Neural cell (in vitro differentiated cells): Measurements from ENCODE around the gene CENPO. TPM values are rescaled to one million over a fixed set of nuclear protein-coding genes. Genes with fewer than 3 reads are reported as not detected.

Experiments used
- H2AFZ ChIP-seq: fragments of 200-600, 300-800 bp; sonication (generic), shearing (Covaris generic); 2 replicates; pipeline ENCODE4 v1.6.0; 2014; ENCODE audit warnings: low read depth, mild to moderate bottlenecking, antibody characterized with exemption, low read length, moderate library complexity
- H3F3A ChIP-seq: fragments of 200-600 bp; shearing (Covaris generic); 2 replicates; pipeline ENCODE4 v1.6.1; 2016; ENCODE audit warnings: mild to moderate bottlenecking, moderate library complexity, mixed read lengths, antibody characterized with exemption, low read length; ENCODE audit not compliant: insufficient read depth, poor library complexity, severe bottlenecking
- H3K27ac ChIP-seq: fragments of 200-600, 300-800 bp; sonication (generic), shearing (Covaris generic); 2 replicates; pipeline ENCODE4 v1.5.1; 2014; ENCODE audit warnings: mild to moderate bottlenecking, low read length, moderate library complexity
- H3K27me3 ChIP-seq: fragments of 300-800, 200-600 bp; sonication (generic), shearing (Covaris generic); 2 replicates; pipeline ENCODE4 v1.6.0; 2014; ENCODE audit warnings: mild to moderate bottlenecking, low read depth, low read length, moderate library complexity; ENCODE audit not compliant: insufficient read depth
- H3K36me3 ChIP-seq: fragments of 300-800, 200-600 bp; sonication (generic), shearing (Covaris generic); 2 replicates; pipeline ENCODE4 v1.5.1; 2014; ENCODE audit warnings: mild to moderate bottlenecking, antibody characterized with exemption, low read length, moderate library complexity; ENCODE audit not compliant: insufficient read depth
- H3K4me2 ChIP-seq: fragments of 300-800, 200-600 bp; sonication (generic), shearing (Covaris generic); 2 replicates; pipeline ENCODE4 v1.6.0; 2014; ENCODE audit warnings: mild to moderate bottlenecking, low read length
- H3K4me3 ChIP-seq: fragments of 300-800, 200-600 bp; sonication (generic), shearing (Covaris generic); 2 replicates; pipeline ENCODE4 v1.5.1; 2014; ENCODE audit warnings: mild to moderate bottlenecking, low read length, moderate library complexity
- H3K79me2 ChIP-seq: fragments of 200-600 bp; shearing (Covaris generic); replicated peaks from 2 replicates; pipeline ENCODE4 v1.6.0; 2014; ENCODE audit warnings: mild to moderate bottlenecking, low read length, moderate library complexity; ENCODE audit not compliant: insufficient read depth
- H3K9ac ChIP-seq: fragments of 300-800, 200-600 bp; sonication (generic), shearing (Covaris generic); 2 replicates; pipeline ENCODE4 v1.6.1; 2016; ENCODE audit warnings: mild to moderate bottlenecking, low read length, mixed read lengths
- H3K9me2 ChIP-seq: fragments of 200-600 bp; shearing (Covaris generic); 2 replicates; pipeline ENCODE4 v1.6.1; 2016; ENCODE audit warnings: mild to moderate bottlenecking, low read length, mixed read lengths; ENCODE audit not compliant: insufficient read depth
- H3K9me3 ChIP-seq: fragments of 200-600, 300-800 bp; sonication (generic), shearing (Covaris generic); 2 replicates; pipeline ENCODE4 v1.6.1; 2016; ENCODE audit warnings: mild to moderate bottlenecking, mixed run types, low read length, moderate library complexity, mixed read lengths
- H4K20me1 ChIP-seq: fragments of 200-600 bp; shearing (Covaris generic); 2 replicates; pipeline ENCODE4 v1.6.1; 2016; ENCODE audit warnings: mild to moderate bottlenecking, mixed run types; ENCODE audit not compliant: insufficient read depth
- CTCF ChIP-seq: fragments of 450-650 bp; IDR thresholded peaks from 2 replicates; pipeline ENCODE4 v1.5.1; 2014; ENCODE audit warnings: antibody characterized with exemption, mild to moderate bottlenecking, moderate library complexity; ENCODE audit not compliant: poor library complexity, severe bottlenecking
- EP300 ChIP-seq: fragments of 450-650 bp; conservative IDR thresholded peaks from 2 replicates; pipeline ENCODE4 v1.6.1; 2014; ENCODE audit warnings: antibody characterized with exemption, mild to moderate bottlenecking, moderate library complexity; ENCODE audit not compliant: poor library complexity, severe bottlenecking
- EZH2 ChIP-seq: fragments of 200-600, 300-800 bp; shearing (Covaris generic), sonication (generic); IDR thresholded peaks from 2 replicates; pipeline ENCODE4 v1.6.1; 2014; ENCODE audit warnings: antibody characterized with exemption, low read length, borderline replicate concordance, mild to moderate bottlenecking; ENCODE audit not compliant: insufficient read depth, poor library complexity, severe bottlenecking
- MXI1 ChIP-seq: fragments of 450-650 bp; conservative IDR thresholded peaks from 2 replicates; pipeline ENCODE4 v1.6.1; 2014; ENCODE audit warnings: antibody characterized with exemption, mild to moderate bottlenecking; ENCODE audit not compliant: poor library complexity, severe bottlenecking
- POLR2AphosphoS5 ChIP-seq: IDR thresholded peaks from 2 replicates; pipeline ENCODE4 v1.6.1; 2012
- RAD21 ChIP-seq: fragments of 450-650 bp; conservative IDR thresholded peaks from 2 replicates; pipeline ENCODE4 v1.6.1; 2014; ENCODE audit warnings: antibody characterized with exemption, mild to moderate bottlenecking, moderate library complexity
- SMC3 ChIP-seq: fragments of 450-650 bp; conservative IDR thresholded peaks from 2 replicates; pipeline ENCODE4 v1.6.1; 2014; ENCODE audit warnings: antibody characterized with exemption, mild to moderate bottlenecking, moderate library complexity; ENCODE audit not compliant: poor library complexity
- TAF1 ChIP-seq: IDR thresholded peaks from 2 replicates; pipeline ENCODE4 v1.6.1; 2012; ENCODE audit warnings: low read depth
- polyA plus RNA-seq: library from polyadenylated mRNA; depleted of rRNA; stranded (reverse); fragments of >200 nt; gene quantifications from 2 replicates; pipeline ENCODE4 v1.2.3, GENCODE V29; 2014
- TF ChIP-seq, protein P1 (sequence below): IDR thresholded peaks from 2 replicates; pipeline ENCODE4 v1.6.1; 2012; ENCODE audit warnings: borderline replicate concordance

Gene CENPO
- polyA plus RNA-seq, 1 donor from 2014 or later: 4.4 TPM

GRCh38 chr2:24857746-24858145 lies 64.5 kb downstream of the CENPO start:
- no peak for TF ChIP-seq POLR2AphosphoS5
- TF ChIP-seq, protein P1, sequence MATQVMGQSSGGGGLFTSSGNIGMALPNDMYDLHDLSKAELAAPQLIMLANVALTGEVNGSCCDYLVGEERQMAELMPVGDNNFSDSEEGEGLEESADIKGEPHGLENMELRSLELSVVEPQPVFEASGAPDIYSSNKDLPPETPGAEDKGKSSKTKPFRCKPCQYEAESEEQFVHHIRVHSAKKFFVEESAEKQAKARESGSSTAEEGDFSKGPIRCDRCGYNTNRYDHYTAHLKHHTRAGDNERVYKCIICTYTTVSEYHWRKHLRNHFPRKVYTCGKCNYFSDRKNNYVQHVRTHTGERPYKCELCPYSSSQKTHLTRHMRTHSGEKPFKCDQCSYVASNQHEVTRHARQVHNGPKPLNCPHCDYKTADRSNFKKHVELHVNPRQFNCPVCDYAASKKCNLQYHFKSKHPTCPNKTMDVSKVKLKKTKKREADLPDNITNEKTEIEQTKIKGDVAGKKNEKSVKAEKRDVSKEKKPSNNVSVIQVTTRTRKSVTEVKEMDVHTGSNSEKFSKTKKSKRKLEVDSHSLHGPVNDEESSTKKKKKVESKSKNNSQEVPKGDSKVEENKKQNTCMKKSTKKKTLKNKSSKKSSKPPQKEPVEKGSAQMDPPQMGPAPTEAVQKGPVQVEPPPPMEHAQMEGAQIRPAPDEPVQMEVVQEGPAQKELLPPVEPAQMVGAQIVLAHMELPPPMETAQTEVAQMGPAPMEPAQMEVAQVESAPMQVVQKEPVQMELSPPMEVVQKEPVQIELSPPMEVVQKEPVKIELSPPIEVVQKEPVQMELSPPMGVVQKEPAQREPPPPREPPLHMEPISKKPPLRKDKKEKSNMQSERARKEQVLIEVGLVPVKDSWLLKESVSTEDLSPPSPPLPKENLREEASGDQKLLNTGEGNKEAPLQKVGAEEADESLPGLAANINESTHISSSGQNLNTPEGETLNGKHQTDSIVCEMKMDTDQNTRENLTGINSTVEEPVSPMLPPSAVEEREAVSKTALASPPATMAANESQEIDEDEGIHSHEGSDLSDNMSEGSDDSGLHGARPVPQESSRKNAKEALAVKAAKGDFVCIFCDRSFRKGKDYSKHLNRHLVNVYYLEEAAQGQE: no peak
- no peak for TF ChIP-seq SMC3
- no peak for TF ChIP-seq EZH2
- Histone ChIP-seq H3K27me3 (no peaks in the 10 kb centered on the region), H3K9me2 (no peaks in the 10 kb centered on the region), H3F3A (no peaks in the 10 kb centered on the region), H3K4me2 (no peak overlapping the region), H3K27ac (no peak overlapping the region), H3K36me3 (no peaks in the 10 kb centered on the region), H2AFZ (no peak overlapping the region), H3K79me2 (no peaks in the 10 kb centered on the region), H3K9me3 (no peaks in the 10 kb centered on the region), H3K4me3 (no peak overlapping the region), H4K20me1 (no peaks in the 10 kb centered on the region), H3K9ac (no peak overlapping the region)

DNA sequence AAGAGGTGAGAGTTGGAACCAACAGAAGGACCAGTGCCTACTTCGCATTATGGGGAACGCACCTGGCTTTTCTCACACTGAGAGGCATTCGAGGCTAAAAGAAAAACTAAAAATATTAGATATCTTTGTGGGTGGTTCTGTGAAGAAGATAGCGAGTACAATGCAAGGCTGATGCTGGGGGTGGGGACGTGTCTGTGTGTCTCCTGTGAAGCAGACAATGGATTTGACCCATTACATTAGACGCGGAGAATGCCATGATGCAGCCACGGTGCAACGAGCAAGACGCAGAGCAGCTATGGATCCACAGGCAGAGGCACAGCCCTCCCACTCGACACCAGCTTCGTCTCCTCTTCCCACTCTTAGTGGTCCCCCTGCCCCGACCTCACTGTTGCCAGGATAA lies 65.8 kb downstream of the CENPO start:
- TF ChIP-seq EZH2: no peak
- no peak for TF ChIP-seq EP300
- no peak for TF ChIP-seq RAD21
- no peak for TF ChIP-seq MXI1
- TF ChIP-seq TAF1: no peak
- TF ChIP-seq CTCF: no peak
- TF ChIP-seq, protein P1: no peak
- TF ChIP-seq SMC3: no peak
- TF ChIP-seq POLR2AphosphoS5: no peak
- H3K27ac ChIP-seq: no peak overlapping the region

More for the DNA sequence above, 65.8 kb downstream of the CENPO start:
- Histone ChIP-seq H3K79me2 (no peaks in the 10 kb centered on the region), H3F3A (no peaks in the 10 kb centered on the region), H3K4me3 (no peak overlapping the region), H3K9ac (no peak overlapping the region), H2AFZ (no peak overlapping the region), H4K20me1 (no peaks in the 10 kb centered on the region), H3K9me3 (no peaks in the 10 kb centered on the region), H3K36me3 (no peaks in the 10 kb centered on the region), H3K9me2 (no peaks in the 10 kb centered on the region), H3K4me2 (no peak overlapping the region), H3K27me3 (no peaks in the 10 kb centered on the region)
